Neural progenitor cell (in vitro differentiated cells): ENCODE measurements around the gene FAM180B. TPM values are rescaled to one million over a fixed set of nuclear protein-coding genes. Genes with fewer than 3 reads are reported as not detected.

Experiments
- DNase-seq: peaks from one replicate; pipeline ENCODE4 v3.0.0-alpha.2; 2016; ENCODE audit warnings: low spot score
- H2AFZ ChIP-seq: fragments of 200-600 bp; sonication (generic); replicated peaks from 2 replicates; pipeline ENCODE4 v1.6.1; 2016; ENCODE audit warnings: antibody characterized with exemption
- H3F3A ChIP-seq: fragments of 200-600 bp; sonication (generic); 2 replicates; pipeline ENCODE4 v1.6.1; 2016; ENCODE audit warnings: antibody characterized with exemption, low read depth
- H3K27ac ChIP-seq: fragments of 200-600 bp; sonication (generic); 2 replicates; pipeline ENCODE4 v1.5.1; 2016; ENCODE audit warnings: mild to moderate bottlenecking
- H3K27me3 ChIP-seq: fragments of 200-600 bp; sonication (generic); 2 replicates; pipeline ENCODE4 v1.6.1; 2016; ENCODE audit warnings: mild to moderate bottlenecking, moderate library complexity
- H3K36me3 ChIP-seq: fragments of 200-600 bp; sonication (generic); 2 replicates; pipeline ENCODE4 v1.5.1; 2016
- H3K4me1 ChIP-seq: fragments of 200-600 bp; sonication (generic); 2 replicates; pipeline ENCODE4 v1.6.1; 2016; ENCODE audit warnings: mixed run types
- H3K4me2 ChIP-seq: fragments of 200-600 bp; sonication (generic); 2 replicates; pipeline ENCODE4 v1.6.1; 2016
- H3K4me3 ChIP-seq: fragments of 200-600 bp; sonication (generic); 2 replicates; pipeline ENCODE4 v1.5.1; 2016
- H3K79me2 ChIP-seq: fragments of 200-600 bp; sonication (generic); 2 replicates; pipeline ENCODE4 v1.6.1; 2016; ENCODE audit warnings: low read depth
- H3K9ac ChIP-seq: fragments of 200-600 bp; sonication (generic); 2 replicates; pipeline ENCODE4 v1.6.1; 2016
- H3K9me3 ChIP-seq: fragments of 200-600 bp; sonication (generic); 2 replicates; pipeline ENCODE4 v1.5.1; 2016; ENCODE audit warnings: low read depth
- H4K20me1 ChIP-seq: fragments of 200-600 bp; sonication (generic); 2 replicates; pipeline ENCODE4 v1.6.1; 2016; ENCODE audit warnings: low read depth
- H3K27ac Mint-ChIP-seq: 3 replicates; pipeline ENCODE4 v1.8.0; 2021; ENCODE audit warnings: mixed read lengths
- H3K27me3 Mint-ChIP-seq: 2 replicates; pipeline ENCODE4 v1.8.0; 2022; ENCODE audit warnings: low read depth, mild to moderate bottlenecking, inconsistent platforms, moderate library complexity, mixed read lengths; ENCODE audit not compliant: insufficient read depth
- H3K36me3 Mint-ChIP-seq: 3 replicates; pipeline ENCODE4 v1.8.0; 2021; ENCODE audit warnings: mixed read lengths
- H3K4me1 Mint-ChIP-seq: 3 replicates; pipeline ENCODE4 v1.8.0; 2021; ENCODE audit warnings: mixed read lengths
- H3K4me3 Mint-ChIP-seq: 3 replicates; pipeline ENCODE4 v1.8.0; 2021; ENCODE audit warnings: mild to moderate bottlenecking, moderate library complexity, mixed read lengths
- H3K9me3 Mint-ChIP-seq: 3 replicates; pipeline ENCODE4 v1.8.0; 2020; ENCODE audit warnings: mixed read lengths
- EZH2 ChIP-seq: fragments of 200-600 bp; sonication (generic); IDR thresholded peaks from 2 replicates; pipeline ENCODE4 v1.6.1; 2017; ENCODE audit warnings: antibody characterized with exemption, mild to moderate bottlenecking, moderate library complexity
- EZH2phosphoT487 ChIP-seq: fragments of 200-600 bp; sonication (generic); IDR thresholded peaks from 2 replicates; pipeline ENCODE4 v1.6.1; 2017; ENCODE audit warnings: antibody characterized with exemption
- total RNA-seq: library from RNA; depleted of rRNA; stranded (reverse); fragments of >200 nt; gene quantifications from 2 replicates; pipeline ENCODE4 v1.2.3, GENCODE V29; 2015; ENCODE audit warnings: low replicate concordance
- TF ChIP-seq, protein P1 (sequence below): fragments of 200-600 bp; sonication (generic); IDR thresholded peaks from 2 replicates; pipeline ENCODE4 v1.5.1; 2017; ENCODE audit warnings: antibody characterized with exemption, mild to moderate bottlenecking

The FAM180B gene
- total RNA-seq, 1 donor from 2014 or later = not detected

DNA sequence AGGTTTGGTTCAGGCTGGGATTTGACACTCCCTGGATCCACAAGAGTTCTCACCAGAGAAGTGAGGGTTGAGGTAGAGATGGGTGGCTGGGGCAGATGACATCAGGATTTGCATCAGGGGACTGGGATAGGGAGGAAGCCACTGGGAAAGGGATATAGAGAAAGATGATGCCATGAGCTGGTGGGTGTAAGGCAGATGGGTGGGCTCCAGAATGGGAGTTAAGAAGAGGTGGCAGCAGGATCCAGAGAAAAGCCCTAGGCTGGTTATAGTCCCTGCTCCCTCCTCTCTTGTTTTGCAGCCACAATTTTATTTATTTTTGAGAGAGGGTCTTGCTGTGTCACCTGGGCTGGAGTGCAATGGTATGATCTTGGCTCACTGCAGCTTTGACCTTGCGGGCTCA is 9.5 kb downstream of the FAM180B start:
- no peak overlapping the region for H3K4me3 Mint-ChIP-seq
- no peak for DNase-seq
- H4K20me1 ChIP-seq = peaks cover 11% of the 10 kb centered on the region

DNA sequence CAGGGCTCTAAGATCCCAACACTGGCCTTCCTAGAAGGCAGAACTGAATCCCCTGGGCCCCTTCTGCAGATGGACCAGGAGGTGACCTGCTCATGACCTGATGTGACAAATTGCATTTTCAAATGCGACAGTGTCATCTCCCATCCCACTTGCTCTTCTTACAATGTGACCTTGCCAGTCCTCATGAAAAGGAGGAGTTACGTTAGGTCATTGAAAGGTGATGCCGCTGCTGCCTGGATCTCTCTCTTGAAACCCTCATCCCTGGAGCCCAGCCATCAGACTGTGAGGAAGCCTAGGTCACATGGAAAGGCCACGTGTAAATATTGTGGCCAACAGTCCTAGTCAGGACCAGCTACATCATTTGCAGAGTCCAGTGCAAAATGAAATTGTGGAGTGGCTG is 13.4 kb downstream of the FAM180B start:
- Histone ChIP-seq H2AFZ (no peak overlapping the region), H3K79me2 (no peaks in the 10 kb centered on the region), H4K20me1 (peaks cover 11% of the 10 kb centered on the region), H3K27ac (no peak overlapping the region), H3K27me3 (peaks cover 10% of the 10 kb centered on the region), H3K4me1 (peaks cover 21% of the 10 kb centered on the region), H3F3A (peaks cover 22% of the 10 kb centered on the region), H3K9ac (no peak overlapping the region), H3K4me3 (no peak overlapping the region), H3K4me2 (peak overlapping the region; percentile 71), H3K9me3 (no peaks in the 10 kb centered on the region), H3K36me3 (no peaks in the 10 kb centered on the region)
- Mint-ChIP-seq H3K4me3 (peak overlapping the region; percentile 50), H3K27ac (no peak overlapping the region), H3K36me3 (no peaks in the 10 kb centered on the region), H3K9me3 (no peaks in the 10 kb centered on the region), H3K27me3 (peaks cover 2% of the 10 kb centered on the region), H3K4me1 (peaks cover 11% of the 10 kb centered on the region)
- DNase-seq = no peak
- TF ChIP-seq EZH2 (no peak), EZH2phosphoT487 (no peak)
- TF ChIP-seq, protein P1, sequence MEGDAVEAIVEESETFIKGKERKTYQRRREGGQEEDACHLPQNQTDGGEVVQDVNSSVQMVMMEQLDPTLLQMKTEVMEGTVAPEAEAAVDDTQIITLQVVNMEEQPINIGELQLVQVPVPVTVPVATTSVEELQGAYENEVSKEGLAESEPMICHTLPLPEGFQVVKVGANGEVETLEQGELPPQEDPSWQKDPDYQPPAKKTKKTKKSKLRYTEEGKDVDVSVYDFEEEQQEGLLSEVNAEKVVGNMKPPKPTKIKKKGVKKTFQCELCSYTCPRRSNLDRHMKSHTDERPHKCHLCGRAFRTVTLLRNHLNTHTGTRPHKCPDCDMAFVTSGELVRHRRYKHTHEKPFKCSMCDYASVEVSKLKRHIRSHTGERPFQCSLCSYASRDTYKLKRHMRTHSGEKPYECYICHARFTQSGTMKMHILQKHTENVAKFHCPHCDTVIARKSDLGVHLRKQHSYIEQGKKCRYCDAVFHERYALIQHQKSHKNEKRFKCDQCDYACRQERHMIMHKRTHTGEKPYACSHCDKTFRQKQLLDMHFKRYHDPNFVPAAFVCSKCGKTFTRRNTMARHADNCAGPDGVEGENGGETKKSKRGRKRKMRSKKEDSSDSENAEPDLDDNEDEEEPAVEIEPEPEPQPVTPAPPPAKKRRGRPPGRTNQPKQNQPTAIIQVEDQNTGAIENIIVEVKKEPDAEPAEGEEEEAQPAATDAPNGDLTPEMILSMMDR = no peak

More for the DNA sequence above, 9.5 kb downstream of the FAM180B start:
- Histone ChIP-seq H3K79me2 (no peaks in the 10 kb centered on the region), H3K9ac (no peak overlapping the region), H3K4me3 (no peak overlapping the region), H3K27ac (no peak overlapping the region), H2AFZ (no peak overlapping the region), H3K4me1 (peaks cover 27% of the 10 kb centered on the region), H3F3A (peaks cover 37% of the 10 kb centered on the region), H3K9me3 (no peaks in the 10 kb centered on the region), H3K27me3 (peaks cover 39% of the 10 kb centered on the region), H3K4me2 (no peak overlapping the region), H3K36me3 (no peaks in the 10 kb centered on the region)
- Mint-ChIP-seq H3K9me3 (no peaks in the 10 kb centered on the region), H3K4me1 (peaks cover 32% of the 10 kb centered on the region), H3K36me3 (no peaks in the 10 kb centered on the region), H3K27ac (no peak overlapping the region), H3K27me3 (peaks cover 13% of the 10 kb centered on the region)
- TF ChIP-seq, protein P1 = no peak
- no peak for TF ChIP-seq EZH2phosphoT487
- no peak for TF ChIP-seq EZH2

DNA sequence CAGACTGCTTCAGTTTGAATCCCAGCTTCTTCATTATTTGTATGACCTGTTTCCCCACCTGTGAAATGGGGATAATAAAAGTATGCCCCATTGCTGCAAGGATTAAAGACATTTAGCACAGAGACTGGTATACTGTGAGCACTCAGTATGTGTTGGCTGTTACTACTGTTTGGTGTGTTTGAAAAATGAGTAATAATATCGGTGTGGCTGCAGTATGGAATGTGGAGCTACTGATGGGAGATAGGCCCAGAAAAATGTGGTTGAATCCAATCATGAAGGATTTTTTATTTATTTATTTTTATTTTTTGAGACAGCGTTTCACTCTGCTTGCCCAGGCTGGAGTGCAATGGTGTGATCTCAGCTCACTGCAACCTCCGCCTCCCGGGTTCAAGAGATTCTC is 16.8 kb downstream of the FAM180B start:
- no peak overlapping the region for H3K9ac ChIP-seq
- peaks cover 17% of the 10 kb centered on the region for H3F3A ChIP-seq
- no peak overlapping the region for H3K27ac ChIP-seq
- no peak for DNase-seq
- H3K9me3 ChIP-seq = no peaks in the 10 kb centered on the region
- Mint-ChIP-seq H3K27me3 (no peaks in the 10 kb centered on the region), H3K4me1 (peaks cover 16% of the 10 kb centered on the region), H3K9me3 (no peaks in the 10 kb centered on the region), H3K4me3 (no peak overlapping the region), H3K27ac (no peak overlapping the region), H3K36me3 (peaks cover 3% of the 10 kb centered on the region)
- H3K4me1 ChIP-seq = peaks cover 18% of the 10 kb centered on the region
- H3K36me3 ChIP-seq = no peaks in the 10 kb centered on the region
- H3K4me2 ChIP-seq = no peak overlapping the region
- peaks cover 11% of the 10 kb centered on the region for H4K20me1 ChIP-seq
- no peak overlapping the region for H2AFZ ChIP-seq
- H3K79me2 ChIP-seq = no peaks in the 10 kb centered on the region
- H3K4me3 ChIP-seq = no peak overlapping the region
- TF ChIP-seq EZH2phosphoT487 (no peak), EZH2 (no peak)
- TF ChIP-seq, protein P1 = no peak
- no peaks in the 10 kb centered on the region for H3K27me3 ChIP-seq
